Fibroblast of lung (primary cell): Measurements from ENCODE around the gene LIPF. TPM values are rescaled to one million over a fixed set of nuclear protein-coding genes. Genes with fewer than 3 reads are reported as not detected.

Experiments
- DNase-seq, 2 donors: peaks; one replicate each; pipeline versions ENCODE4 v3.0.0 to v3.0.0-alpha.2; 2010; ENCODE audit warnings: low read depth in 2 of 2
- H2AFZ ChIP-seq: 2 replicates; pipeline ENCODE4 v1.5.1; 2012; ENCODE audit warnings: low read length, control low read depth, inconsistent platforms
- H3K27ac ChIP-seq: 2 replicates; pipeline ENCODE4 v1.5.1; 2011; ENCODE audit warnings: low read length, control low read depth; ENCODE audit not compliant: insufficient read depth
- H3K27me3 ChIP-seq: 2 replicates; pipeline ENCODE4 v1.5.1; 2011; ENCODE audit warnings: mild to moderate bottlenecking, low read length; ENCODE audit not compliant: control insufficient read depth, insufficient read depth
- H3K36me3 ChIP-seq: 2 replicates; pipeline ENCODE4 v1.5.1; 2011; ENCODE audit warnings: low read length; ENCODE audit not compliant: control insufficient read depth, insufficient read depth
- H3K4me1 ChIP-seq: 2 replicates; pipeline ENCODE4 v1.5.1; 2011; ENCODE audit warnings: low read length; ENCODE audit not compliant: control insufficient read depth, insufficient read depth; ENCODE audit errors: extremely low read depth
- H3K4me2 ChIP-seq: 2 replicates; pipeline ENCODE4 v1.5.1; 2011; ENCODE audit warnings: low read length, control low read depth; ENCODE audit not compliant: insufficient read depth; ENCODE audit errors: extremely low read depth
- H3K4me3 ChIP-seq, 4 experiments: fragments of 200-600 bp in 1 of 4; sonication (generic) in 1 of 4; replicated peaks in 1 of 4; 2 replicates each; pipeline ENCODE4 v1.5.1; 2011 to 2016; ENCODE audit warnings: low read length in 4 of 4, low read depth in 3 of 4, mild to moderate bottlenecking in 3 of 4, control low read depth in 2 of 4, inconsistent platforms in 1 of 4, mixed read lengths in 1 of 4; ENCODE audit not compliant: insufficient read depth in 1 of 4; ENCODE audit errors: control extremely low read depth in 1 of 4
- H3K79me2 ChIP-seq: 2 replicates; pipeline ENCODE4 v1.5.1; 2012; ENCODE audit warnings: mild to moderate bottlenecking, low read length, inconsistent platforms; ENCODE audit not compliant: control insufficient read depth, insufficient read depth
- H3K9ac ChIP-seq: 2 replicates; pipeline ENCODE4 v1.5.1; 2011; ENCODE audit warnings: mild to moderate bottlenecking, low read length, control low read depth; ENCODE audit not compliant: insufficient read depth
- H3K9me3 ChIP-seq: 2 replicates; pipeline ENCODE4 v1.5.1; 2012; ENCODE audit warnings: low read depth, low read length; ENCODE audit not compliant: control insufficient read depth, insufficient read depth
- H4K20me1 ChIP-seq: 2 replicates; pipeline ENCODE4 v1.5.1; 2011; ENCODE audit warnings: low read length; ENCODE audit not compliant: control insufficient read depth, insufficient read depth; ENCODE audit errors: extremely low read depth
- EZH2 ChIP-seq: IDR thresholded peaks from 2 replicates; pipeline ENCODE4 v1.5.1; 2012; ENCODE audit warnings: low read length, control low read depth, mild to moderate bottlenecking; ENCODE audit errors: missing control alignments
- polyA plus RNA-seq, 2 donors: library from polyadenylated mRNA; depleted of rRNA in 1 of 2; stranded (reverse) in 1 of 2; unstranded in 1 of 2; fragments of >200 nt; gene quantifications; 2 replicates each; pipeline ENCODE4 v1.2.1, GENCODE V29; 2011 to 2012; ENCODE audit warnings: missing spikeins in 1 of 2
- total RNA-seq: library from RNA; depleted of rRNA; stranded (reverse); fragments of >200 nt; gene quantifications from 2 replicates; pipeline ENCODE4 v1.2.1, GENCODE V29; 2014
- TF ChIP-seq, protein P1 (sequence below), 2 donors: IDR thresholded peaks in 1 of 2; conservative IDR thresholded peaks in 1 of 2; 1 replicate in 1 of 2; 2 replicates in 1 of 2; pipeline ENCODE4 v1.5.1; 2011 to 2012; ENCODE audit warnings: low read length in 2 of 2, control low read depth in 1 of 2, inconsistent platforms in 1 of 2, low read depth in 1 of 2, mild to moderate bottlenecking in 1 of 2

Gene LIPF
- total and polyA plus RNA-seq, 2 donors (not counting 1 experiment from before 2014, with no cell fraction given), result 0.05 TPM; not detected in 1

DNA sequence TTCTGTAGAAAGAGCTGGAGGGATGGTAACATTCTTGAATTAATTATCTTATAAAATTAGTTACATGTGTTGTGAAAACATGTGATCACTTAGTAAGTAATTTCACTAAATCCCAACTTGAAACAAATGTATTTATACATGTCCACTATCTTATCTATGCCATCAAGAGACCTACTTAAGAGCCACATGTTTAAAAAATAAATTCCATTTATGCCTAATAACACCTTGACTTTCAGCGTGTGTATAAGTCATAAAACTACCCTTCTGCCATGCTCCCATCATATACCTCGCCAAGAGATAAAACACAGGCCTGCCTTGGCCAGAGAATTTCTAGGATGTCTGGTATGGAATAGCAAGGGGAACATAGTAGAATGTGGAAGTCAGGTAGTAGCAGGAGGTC lies 40.4 kb upstream of the LIPF start:
- DNase-seq, result no peak
- H3K4me3 ChIP-seq, result no peak overlapping the region
- H2AFZ ChIP-seq, result no peak overlapping the region
- TF ChIP-seq, protein P1, sequence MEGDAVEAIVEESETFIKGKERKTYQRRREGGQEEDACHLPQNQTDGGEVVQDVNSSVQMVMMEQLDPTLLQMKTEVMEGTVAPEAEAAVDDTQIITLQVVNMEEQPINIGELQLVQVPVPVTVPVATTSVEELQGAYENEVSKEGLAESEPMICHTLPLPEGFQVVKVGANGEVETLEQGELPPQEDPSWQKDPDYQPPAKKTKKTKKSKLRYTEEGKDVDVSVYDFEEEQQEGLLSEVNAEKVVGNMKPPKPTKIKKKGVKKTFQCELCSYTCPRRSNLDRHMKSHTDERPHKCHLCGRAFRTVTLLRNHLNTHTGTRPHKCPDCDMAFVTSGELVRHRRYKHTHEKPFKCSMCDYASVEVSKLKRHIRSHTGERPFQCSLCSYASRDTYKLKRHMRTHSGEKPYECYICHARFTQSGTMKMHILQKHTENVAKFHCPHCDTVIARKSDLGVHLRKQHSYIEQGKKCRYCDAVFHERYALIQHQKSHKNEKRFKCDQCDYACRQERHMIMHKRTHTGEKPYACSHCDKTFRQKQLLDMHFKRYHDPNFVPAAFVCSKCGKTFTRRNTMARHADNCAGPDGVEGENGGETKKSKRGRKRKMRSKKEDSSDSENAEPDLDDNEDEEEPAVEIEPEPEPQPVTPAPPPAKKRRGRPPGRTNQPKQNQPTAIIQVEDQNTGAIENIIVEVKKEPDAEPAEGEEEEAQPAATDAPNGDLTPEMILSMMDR (conservative IDR thresholded peaks at IDR 0.05 in 1 of 2, IDR thresholded peaks at IDR 0.05 in 1 of 2; ENCODE audit: low read depth in 1 of 2, low read length in 2 of 2), result no peak
- no peak for TF ChIP-seq EZH2
- no peaks in the 10 kb centered on the region for H3K4me1 ChIP-seq
- H3K27ac ChIP-seq, result no peak overlapping the region
- H4K20me1 ChIP-seq, result no peaks in the 10 kb centered on the region
- H3K9me3 ChIP-seq, result no peaks in the 10 kb centered on the region
- H3K27me3 ChIP-seq, result no peaks in the 10 kb centered on the region
- no peak overlapping the region for H3K4me2 ChIP-seq
- no peak overlapping the region for H3K9ac ChIP-seq
- H3K36me3 ChIP-seq, result no peaks in the 10 kb centered on the region
- H3K79me2 ChIP-seq, result no peaks in the 10 kb centered on the region

DNA sequence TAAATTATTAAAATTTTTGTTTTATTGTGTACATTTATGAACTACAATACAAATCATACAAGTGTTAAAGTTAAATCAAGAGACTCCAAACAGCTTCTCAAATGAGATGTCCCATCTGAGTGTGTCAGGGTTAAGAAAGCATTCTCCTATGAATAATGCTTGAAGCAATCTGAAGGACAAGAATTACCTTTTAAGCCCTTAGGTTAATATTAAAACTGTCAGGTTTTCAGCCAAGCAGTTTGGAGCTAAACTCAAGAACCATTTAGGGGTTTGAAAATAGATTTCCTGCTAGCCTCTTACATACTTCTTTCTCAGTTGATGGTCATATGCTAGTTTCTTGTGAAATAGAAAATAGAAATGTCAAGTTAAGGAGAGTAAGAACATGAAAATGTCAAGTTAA lies 39.4 kb upstream of the LIPF start:
- Histone ChIP-seq H3K27me3 (no peaks in the 10 kb centered on the region), H3K9me3 (no peaks in the 10 kb centered on the region), H4K20me1 (no peaks in the 10 kb centered on the region), H3K4me1 (no peaks in the 10 kb centered on the region), H3K79me2 (no peaks in the 10 kb centered on the region), H3K27ac (no peak overlapping the region), H3K36me3 (no peaks in the 10 kb centered on the region), H2AFZ (no peak overlapping the region), H3K4me2 (no peak overlapping the region), H3K9ac (no peak overlapping the region), H3K4me3 (no peak overlapping the region)
- DNase-seq, result no peak
- TF ChIP-seq, protein P1 (conservative IDR thresholded peaks at IDR 0.05 in 1 of 2, IDR thresholded peaks at IDR 0.05 in 1 of 2; ENCODE audit: low read depth in 1 of 2, low read length in 2 of 2), result no peak
- TF ChIP-seq EZH2, result no peak

DNA sequence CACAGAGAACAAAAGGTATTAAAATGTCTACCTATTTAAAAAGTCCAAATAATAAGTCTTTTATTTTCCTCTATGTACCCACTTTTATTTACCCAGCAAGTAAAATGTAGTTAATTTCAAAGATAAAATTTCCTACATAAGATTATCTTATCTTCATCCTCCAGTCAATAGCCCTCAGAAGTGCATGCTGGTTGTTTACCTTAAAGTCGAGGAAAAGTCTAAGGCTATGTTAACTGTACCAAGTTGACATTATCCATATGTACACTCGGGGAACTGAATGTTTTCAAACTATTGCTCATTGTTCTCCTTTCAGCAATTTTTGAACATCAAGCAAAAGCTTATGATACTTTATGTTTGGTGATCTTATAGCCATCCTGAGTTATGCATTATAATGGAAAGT lies 24.1 kb upstream of the LIPF start:
- no peak overlapping the region for H3K4me3 ChIP-seq
- H3K9me3 ChIP-seq, result no peaks in the 10 kb centered on the region
- no peaks in the 10 kb centered on the region for H3K36me3 ChIP-seq
- peaks cover 4% of the 10 kb centered on the region for H3K4me1 ChIP-seq
- no peak overlapping the region for H3K9ac ChIP-seq
- no peaks in the 10 kb centered on the region for H3K79me2 ChIP-seq
- no peaks in the 10 kb centered on the region for H4K20me1 ChIP-seq
- H3K27ac ChIP-seq, result no peak overlapping the region
- TF ChIP-seq, protein P1 (conservative IDR thresholded peaks at IDR 0.05 in 1 of 2, IDR thresholded peaks at IDR 0.05 in 1 of 2; ENCODE audit: low read depth in 1 of 2, low read length in 2 of 2), result no peak
- no peak for TF ChIP-seq EZH2
- H3K4me2 ChIP-seq, result no peak overlapping the region
- H2AFZ ChIP-seq, result no peak overlapping the region
- no peak for DNase-seq
- no peaks in the 10 kb centered on the region for H3K27me3 ChIP-seq
